Measurements from ENCODE around the gene AGBL3.
"Not testable (repeated sequence)": the region's sequence is repeated elsewhere in the genome, so short reads cannot be mapped to it uniquely, and the experiment has no call there.

AGBL3 gene

DNA sequence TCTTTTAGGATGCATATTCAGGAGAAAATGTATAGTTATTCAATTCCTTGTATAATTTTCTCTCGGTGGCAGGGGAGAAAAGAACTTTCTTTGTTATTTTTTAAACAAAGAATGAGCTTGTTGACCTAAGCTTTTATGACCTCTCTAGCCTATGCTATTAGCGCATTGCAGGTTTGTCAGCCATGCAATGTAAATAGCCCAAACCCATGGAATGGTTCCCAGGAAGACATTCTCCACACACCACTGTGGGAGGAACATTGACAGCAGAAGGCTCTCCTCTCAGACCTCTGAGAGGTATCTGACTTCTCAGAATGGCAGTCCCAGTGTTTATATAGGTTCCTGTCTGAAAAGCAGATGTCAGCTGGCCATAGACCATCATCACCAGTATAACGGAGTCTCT, 19.6 kb upstream of the AGBL3 start:
- DNase-seq = no peak

DNA sequence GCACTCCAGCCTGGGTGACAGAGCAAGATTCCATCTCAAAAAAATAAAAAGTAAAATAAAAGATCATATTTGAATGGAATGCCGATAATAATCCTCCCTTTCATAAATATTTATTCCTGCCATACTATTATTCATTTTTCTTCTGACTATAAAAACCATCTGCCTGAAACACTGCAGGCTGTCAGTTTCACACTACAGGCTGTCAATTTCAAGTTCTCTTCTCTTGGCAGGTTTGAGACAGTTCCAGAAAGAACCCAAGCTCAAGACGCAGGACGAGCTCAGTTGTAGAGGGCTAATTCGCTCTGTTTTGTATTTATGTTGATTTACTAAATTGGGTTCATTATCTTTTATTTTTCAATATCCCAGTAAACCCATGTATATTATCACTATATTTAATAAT, 18.2 kb upstream of the AGBL3 start:
- no peak for DNase-seq

DNA sequence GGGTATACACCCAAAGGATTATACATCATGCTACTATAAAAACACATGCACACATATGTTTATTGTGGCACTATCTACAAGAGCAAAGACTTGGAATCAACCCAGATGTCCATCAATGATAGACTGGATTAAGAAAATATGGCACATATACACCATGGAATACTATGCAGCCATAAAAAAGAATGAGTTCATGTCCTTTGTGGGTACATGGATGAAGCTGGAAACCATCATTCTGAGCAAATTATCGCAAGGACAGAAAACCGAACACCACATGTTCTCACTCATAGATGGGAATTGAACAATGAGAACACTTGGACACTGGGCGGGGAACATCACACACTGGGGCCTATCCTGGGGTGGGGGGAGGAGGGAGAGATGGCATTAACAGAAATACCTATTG, 4.7 kb upstream of the AGBL3 start:
- DNase-seq = not testable (repeated sequence)

DNA sequence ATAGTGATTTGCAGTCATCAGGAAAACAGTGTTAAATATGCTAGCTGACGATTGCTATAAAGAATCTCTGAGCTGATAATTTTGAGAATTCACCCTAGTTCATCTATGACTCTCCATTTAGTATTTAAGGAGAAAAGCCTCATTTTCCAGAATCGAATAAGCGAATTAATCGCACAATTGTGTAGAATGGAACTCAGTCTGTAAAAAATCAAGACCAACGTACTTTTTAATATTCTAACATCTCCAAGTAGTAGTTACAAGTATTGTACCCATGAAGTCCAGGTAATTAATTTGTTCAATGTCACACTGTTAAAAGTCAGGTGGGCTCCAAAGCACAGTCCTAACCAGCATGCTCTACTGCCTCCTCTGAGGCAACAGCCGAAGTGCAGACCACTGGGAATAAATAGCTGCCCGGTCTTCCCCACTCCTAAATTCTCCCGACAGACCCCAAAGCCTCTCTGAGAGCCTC, 380 bp upstream of the AGBL3 start:
- no peak for DNase-seq

DNA sequence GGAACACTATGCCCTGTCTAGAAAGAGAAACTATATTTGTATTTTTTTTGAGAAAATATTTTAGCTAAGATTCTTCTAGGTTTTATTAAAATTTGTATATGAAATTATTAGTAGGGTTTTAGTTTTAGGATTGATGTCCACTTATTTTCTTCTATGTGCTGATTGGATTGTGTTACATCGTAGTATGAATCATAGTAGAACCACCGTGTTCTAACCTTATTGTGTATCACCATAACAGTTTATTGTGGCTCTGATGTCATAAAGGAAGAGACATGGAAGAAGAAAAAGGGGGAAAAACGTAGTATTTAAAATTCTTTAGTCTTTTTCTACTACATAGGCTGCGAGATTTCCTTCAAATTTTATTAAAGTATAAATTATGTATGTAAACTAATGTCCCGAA, 1.9 kb downstream of the AGBL3 start:
- no peak for DNase-seq

DNA sequence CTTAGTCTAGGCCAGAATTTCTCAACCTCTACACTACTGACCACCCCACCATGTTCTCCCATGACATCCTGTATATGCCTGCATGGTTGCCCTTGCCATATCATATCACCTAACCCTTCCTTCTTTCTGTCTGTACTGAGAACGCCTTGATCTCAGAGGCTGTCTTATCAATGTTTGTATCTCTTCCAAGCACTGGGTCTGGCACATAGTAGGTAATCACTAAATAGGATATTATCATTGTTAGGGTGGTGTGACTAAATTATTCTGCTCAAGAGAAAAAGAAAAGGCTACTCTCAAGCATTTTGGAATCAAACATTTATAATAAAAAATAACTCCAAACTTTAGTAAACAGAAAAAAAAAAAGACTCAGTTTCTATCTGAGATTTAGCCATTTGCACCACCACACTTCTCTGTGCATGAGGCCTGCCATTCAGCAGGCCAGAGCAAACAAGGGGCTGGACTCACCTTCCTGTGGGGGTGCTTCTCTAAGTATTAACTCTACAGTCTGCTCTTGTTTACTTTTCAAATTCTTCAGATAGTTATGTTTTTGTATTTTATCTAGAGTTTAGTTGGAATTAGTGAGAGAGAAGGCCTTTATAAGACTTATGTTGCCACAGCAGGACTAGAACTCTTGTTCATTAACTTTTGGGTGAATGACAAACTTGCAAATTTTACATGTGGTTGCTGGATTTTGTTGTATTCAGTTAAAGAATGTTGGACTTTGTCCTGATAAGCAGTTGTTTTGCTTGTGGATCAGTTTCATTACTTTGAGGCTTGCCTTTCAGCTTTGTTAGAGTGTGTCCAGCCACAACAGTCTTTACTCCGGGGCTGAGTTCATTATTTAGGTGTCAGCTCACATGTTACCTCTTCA, 5.4 kb downstream of the AGBL3 start:
- no peak for DNase-seq

DNA sequence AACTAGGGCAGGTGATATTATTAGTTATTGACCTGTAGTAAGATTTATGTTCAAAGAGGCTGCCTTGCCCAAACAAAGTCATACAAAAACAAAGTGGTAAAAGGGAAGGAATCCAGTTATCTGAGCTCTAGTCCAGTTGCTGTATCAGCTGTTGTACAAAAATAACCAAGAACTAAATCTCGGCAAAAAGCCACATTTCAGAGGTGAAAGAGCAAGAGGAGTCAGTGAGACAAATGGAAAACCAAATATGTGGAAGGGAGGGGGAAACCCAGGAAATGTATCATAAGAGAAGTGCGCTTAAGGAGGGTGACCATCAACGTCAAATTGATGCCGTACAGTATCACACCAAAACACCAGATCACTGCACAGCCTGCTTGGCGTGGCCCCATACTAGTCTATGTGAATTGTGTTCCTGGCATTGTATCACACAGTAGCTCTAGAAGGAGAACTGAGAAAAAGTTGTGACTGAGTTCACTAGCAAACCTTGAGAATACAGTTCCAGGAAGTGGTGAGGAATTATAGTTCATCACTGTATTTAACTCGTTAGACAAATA, 6.4 kb downstream of the AGBL3 start:
- no peak for DNase-seq

DNA sequence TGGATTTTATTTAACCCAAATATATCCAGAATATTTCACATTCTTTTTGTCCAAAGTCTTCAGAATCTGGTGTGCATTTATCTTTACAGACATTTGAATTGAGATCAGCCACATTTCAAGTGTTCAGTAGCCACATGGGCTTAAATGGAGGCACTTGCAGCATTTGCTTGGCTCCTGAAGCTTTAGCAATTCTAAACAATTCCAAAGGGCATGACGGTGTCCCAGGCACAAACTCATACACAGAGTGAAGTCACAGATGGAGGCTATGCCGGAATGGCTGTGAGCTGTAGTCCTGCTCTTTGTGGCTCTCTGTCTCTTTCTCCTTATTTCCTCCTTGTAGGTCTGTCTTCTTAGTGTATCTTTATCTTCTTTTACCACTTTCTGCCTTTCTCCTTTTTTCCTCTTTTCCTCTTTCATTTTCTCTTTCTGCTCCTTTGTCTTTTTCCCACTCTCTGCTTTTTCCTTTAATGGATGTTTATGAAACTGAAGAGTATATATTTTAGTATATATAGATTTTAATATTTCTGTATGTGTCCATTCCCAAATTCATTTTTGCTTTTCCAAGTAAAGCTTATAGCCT, 7.7 kb downstream of the AGBL3 start:
- DNase-seq = no peak

DNA sequence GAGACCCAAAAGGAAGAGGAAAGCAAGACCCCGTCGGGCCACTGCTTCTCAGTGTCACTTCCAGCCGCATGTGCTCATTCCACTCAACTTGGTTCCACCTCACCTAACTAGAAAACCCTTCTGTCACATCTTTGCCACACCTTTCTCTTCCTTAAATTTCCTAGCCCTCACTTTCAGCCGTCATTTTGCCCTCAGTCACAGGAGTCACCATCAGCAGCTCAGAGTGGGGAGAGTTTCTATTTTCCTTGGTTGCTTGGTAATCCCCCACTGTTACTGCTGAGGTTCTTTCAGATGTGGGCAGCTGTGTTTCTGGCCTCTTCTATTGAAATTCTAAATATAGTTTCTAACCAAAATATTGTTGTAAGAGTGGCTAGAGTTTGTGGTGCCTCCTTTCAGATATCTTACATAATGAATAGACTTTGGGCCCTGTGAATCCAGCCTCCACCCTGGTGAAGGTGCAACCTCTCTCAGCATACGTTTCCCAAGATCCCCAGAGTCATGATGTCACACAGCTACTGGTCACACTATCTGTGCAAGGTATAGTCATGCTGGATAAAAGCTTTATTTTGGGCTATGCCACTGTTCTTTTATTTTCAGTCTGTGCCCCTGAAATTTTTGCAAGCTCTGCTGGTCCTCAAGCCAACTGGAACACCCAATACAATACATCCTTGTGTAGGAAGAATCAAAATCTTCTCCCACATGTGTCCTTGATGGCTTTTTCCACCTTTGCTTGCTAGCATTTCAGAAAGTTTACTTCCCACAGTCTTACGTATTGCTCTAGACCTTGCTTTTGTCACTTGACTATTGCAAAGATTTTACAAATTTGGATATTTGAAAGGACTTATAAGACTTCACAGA, 9.2 kb downstream of the AGBL3 start:
- no peak for DNase-seq

DNA sequence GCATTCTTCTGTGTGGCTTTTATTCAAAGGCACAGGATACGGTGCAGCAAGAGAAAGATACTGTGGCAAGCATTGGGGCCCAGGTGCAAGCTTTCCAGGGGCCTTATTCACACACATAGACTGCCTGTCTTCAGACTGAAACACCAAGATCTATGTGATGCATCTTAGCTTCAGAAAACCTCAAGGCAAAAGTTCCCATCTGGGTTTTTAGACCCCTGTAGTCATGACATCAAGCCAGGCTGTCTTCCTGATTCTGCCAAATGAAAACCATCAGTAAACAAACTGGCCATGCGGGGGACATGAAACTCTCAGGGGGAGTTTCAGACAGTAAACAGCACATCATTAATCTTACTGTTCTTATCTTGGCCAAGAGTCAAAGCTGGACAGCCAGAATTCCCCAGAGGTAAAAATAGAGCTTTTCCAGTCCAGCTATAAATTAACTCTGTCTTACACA, 9.8 kb downstream of the AGBL3 start:
- peak; percentile 35 for DNase-seq

DNA sequence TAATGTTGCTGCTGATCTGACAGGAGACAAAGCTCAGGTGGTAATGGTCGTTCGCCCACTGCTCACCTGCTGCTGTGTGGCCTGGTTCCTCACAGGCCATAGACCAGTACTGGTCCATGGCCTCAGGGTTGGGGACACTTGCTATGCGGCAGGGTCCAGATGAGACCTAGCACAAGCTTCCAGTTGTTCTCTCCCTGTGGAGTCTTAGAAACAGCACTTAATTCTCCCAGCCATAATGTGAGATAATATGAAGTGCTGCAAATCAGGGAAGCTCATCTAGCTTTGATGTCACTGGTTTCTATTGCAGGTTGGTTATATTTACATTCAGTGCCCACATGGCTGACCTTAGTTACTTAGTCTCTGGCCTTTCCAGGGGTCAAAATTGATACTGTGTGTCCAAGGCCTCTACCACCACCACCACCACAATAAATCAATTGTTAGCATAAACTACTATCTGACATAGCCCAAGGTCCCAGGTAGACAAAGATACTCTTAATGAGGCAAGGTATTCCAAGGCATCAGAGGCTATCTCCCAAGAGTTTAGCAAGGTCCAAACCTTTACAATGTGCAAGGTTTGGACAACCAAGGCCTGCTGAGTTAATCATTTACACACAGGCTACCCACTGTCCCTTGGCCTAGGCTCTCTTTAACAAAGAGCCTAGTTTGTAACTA, 11.0 kb downstream of the AGBL3 start:
- DNase-seq = no peak

DNA sequence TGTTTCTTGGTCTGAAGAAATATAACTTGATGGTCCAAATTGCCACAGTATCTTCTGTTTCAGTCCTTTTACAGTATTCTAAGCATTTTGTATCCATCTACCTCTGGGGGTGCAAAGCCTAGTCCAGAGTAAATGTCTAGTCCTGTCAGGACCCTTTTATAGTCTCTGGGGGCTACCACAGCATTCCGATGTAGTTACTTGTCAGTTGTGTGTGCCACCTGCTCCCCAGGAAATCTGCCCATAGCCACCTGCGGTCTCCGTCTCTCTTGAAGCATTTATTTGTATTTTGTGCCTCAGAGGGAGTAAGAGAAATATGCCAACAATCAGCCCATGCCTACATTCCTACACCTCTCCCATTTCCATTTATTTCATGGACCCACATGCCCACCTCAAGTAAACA, 12.8 kb downstream of the AGBL3 start:
- no peak for DNase-seq

DNA sequence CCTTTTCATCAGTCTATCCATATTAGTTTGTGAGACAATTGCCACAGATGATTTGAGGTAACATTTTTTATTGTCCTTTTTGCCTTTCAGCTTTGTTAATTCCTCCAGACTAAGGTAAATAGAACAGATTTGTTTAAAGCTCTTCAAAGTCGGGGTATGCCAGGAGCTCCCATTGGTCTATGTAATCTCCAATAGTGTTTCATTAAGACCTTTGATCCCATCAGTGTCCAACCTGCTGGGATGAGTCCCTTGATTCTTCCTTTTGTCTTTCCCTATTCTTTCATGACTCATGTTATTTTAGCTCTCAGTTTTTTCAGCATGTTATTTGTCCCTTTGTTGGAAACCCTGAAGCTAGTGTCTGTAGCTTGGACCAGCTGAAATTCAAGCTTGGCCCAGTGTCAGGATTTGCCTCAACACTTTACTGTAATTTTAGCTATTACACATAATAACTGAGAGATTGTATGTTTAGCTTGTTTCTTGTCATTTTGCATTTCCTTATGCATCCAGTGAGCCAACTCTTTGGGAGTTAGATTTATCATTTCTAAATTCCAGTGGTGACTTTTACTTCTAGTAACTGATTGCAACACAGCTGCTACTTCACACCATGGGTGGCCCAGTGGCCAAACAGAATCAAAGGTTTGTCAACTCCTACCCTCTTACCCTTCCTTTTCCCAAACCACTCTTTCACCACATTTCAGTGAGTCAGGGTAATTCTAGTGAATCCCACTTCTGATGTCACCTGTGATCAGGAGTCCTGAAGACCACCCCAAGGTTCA, 15.3 kb downstream of the AGBL3 start:
- no peak for DNase-seq

DNA sequence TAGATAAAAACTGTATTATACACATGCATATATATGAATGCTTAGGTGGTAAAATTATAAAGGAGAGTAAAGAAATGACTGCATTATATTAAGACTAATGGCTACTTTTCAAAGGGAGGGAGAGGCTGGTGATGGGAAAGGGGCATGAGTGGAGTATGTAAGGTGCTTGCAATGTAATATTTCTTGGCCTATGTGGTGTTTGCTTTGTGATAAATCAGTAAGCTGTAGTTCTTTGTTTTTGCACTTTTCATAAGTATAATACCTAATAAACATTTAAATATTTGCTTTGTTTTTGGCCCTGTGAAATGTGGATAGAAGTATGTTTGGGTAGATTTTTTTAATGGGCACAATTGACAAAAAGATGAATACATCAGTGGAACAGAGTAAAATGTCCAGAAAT, 25.9 kb downstream of the AGBL3 start:
- no peak for DNase-seq

DNA sequence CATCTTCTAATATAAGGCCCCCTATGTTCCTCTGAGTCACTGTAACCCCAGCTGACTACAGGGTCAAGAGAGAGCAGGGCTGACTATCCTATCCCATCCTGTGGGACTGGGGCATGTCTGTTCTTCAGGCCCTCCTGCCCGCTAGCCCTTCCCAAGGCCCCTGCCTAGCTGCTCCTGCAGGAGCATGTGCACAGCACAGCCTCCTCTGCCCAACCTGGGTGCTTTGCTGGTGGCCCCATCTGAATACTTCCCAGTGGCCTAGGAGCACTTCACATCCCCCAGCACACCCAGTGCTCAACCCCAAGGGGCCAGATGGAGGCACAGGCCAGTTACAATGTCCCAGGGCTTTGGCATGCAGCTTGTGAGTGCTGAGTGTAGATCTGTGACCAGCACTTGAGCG, 37.3 kb downstream of the AGBL3 start:
- DNase-seq = no peak

DNA sequence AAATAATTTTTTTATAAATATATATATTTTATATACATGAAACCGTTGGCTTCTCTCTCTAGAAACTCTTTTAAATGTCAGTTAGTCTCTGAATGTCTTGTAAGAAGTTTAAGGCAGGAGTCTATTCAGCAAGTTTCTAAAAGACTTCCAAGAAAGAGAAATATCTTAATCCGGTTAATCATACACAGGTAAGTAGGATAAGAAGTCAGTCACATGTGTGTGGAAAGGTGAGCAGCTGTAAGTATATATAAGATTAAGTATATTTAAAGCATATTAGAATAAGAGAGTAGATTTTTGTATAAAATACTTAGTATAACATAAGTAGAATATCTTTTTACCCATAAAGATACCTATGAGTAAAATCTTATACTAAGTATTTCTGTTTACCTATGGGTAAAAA, 48.9 kb downstream of the AGBL3 start:
- no peak for DNase-seq

DNA sequence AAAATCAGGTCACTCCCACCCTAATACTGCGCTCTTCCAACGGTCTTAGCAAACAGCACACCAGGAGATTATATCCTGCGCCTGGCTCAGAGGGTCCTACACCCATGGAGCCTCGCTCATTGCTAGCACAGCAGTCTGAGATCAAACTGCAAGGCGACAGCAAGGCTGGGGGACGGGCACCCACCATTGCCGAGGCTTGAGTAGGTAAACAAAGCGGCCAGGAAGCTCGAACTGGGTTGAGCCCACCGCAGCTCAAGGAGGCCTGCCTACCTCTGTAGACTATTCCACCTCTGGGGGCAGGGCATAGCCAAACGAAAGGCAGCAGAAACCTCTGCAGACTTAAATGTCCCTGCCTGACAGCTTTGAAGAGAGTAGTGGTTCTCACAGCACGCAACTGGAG, 80.7 kb downstream of the AGBL3 start:
- not testable (repeated sequence) for DNase-seq

DNA sequence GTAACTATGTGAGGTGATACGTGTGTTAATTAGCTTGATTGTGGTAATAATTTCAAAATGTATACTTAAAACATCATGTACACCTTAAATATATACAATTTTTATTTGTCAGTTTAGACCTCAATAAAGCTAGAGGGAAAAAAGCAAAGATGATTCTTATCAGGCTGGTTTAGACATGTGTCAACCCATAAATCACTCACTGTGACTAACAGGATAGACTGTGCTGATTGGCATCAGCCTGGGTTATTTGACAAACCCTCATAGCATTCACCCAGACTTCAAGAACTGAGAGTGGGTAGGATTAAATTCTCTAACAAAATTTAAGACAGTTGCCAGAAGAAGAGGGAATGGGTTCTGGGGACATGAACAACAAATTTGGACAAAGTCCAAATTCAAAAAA, 87.8 kb downstream of the AGBL3 start:
- no peak for DNase-seq

DNA sequence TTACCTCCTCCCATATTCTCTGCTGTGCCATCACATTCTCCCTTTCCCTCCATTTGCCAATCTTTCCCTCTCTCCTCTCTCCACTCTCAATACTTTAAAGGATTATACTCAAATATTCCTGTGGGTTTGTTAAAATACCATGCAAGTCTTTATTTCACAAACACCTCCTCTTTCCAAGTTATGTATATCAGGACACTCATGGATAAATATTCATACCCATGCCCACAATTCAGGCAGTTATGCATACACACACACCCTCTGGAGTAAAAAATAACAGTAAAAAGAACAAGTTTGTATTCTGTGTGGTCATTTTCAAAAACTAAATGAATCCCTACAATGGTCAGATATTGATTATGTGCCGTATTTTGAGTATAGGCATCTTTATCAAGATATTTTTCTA, 88.2 kb downstream of the AGBL3 start:
- DNase-seq = no peak

DNA sequence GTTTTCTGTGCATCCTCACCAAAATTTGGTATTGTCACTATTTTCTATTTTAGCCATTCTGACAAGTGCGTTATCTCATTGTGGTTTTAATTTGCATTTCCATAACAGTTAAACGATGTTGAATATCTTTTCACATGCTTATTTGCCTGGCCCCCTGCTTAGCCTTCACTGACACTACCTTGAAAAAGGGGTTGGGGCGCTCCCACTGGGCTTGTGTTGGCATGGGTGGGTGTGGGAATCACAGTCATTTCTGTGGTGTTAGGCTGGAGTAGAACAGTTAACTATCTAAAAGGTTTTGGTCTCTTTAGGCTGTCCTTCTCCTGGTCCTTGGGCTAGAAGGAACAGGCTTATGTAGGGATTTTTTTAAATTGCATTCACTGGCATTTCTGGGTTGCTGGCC, 89.4 kb downstream of the AGBL3 start:
- DNase-seq = no peak

DNA sequence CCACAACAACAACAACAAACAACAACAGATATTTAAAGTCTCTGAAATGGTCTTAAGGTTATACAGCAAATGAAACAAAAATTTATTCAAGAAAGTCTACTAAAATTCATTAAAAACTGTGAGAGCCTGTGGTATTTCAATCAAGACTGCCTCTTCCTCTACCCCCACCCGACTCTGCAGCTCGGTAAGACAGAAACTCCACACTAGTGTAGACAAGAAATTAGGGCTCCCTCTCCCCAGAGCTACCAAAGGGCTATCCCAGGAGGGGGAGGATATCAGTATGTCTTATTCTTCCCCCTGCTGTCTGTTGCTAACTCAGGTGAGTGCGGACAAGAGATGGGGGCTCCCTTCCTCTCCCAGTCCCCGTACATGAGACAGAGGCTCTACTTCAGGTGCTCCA, 90.6 kb downstream of the AGBL3 start:
- no peak for DNase-seq

DNA sequence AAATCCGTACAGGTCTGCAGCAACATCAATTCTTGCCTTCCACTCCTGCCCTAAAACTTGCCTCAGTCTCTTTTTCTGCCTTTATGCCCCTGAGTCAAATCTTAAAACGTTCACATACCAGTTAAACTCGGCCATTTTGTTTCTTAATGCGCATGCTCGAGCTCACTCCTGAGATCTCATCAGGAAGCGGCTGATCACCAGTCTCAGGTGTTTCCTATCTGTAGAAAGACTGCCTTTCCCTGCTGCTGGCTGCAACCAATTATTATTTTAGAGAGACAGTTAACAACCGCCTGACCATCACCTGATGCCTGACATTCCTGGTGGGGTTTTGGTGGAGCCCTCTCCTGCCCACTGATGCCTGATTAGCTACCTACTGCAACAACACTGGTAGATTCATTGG, 91.3 kb downstream of the AGBL3 start:
- DNase-seq = no peak
